ENCODE data around the gene PGPEP1. TPM values are rescaled to one million over a fixed set of nuclear protein-coding genes. Genes with fewer than 3 reads are reported as not detected.

PGPEP1 gene
- total and polyA plus RNA-seq, 10 of the 15 experiments (the other 5 are each of a cell fraction or from before 2014, with no cell fraction given): 13.8 to 39.4 (median 17.0) TPM

GRCh38 chr19:18299654-18300053 lies 40.7 kb upstream of the PGPEP1 start:
- DNase-seq (ENCODE audit: low read depth, low spot score) (no peak), FAIRE-seq (no peak), ATAC-seq (no peak)
- Histone ChIP-seq H3K4me3 (no peak overlapping the region), H2AFZ (ENCODE audit: control insufficient read depth, low read depth, low read length) (no peak overlapping the region), H3K27ac (ENCODE audit: control insufficient read depth, insufficient read depth) (no peak overlapping the region), H3K36me3 (ENCODE audit: control insufficient read depth in 2 of 2, insufficient read depth in 2 of 2, low read length in 1 of 2) (no peaks in the 10 kb centered on the region), H3K27me3 (replicated peaks in 1 of 2; ENCODE audit: control insufficient read depth in 2 of 2, insufficient read depth in 2 of 2, low read length in 1 of 2) (no peaks in the 10 kb centered on the region; a peak in 1 of 4 replicates), H3K4me2 (ENCODE audit: control insufficient read depth, insufficient read depth) (no peak overlapping the region), H3K4me1 (ENCODE audit: control insufficient read depth, insufficient read depth, low read length) (peaks cover 2% of the 10 kb centered on the region; the same call in 1 of the 2 replicates), H3K9ac (ENCODE audit: control insufficient read depth, insufficient read depth, low read length) (no peak overlapping the region), H3K9me3 (replicated peaks; ENCODE audit: control insufficient read depth, insufficient read depth, low read length) (no peaks in the 10 kb centered on the region; the same call in 2 of the 3 replicates), H4K20me1 (ENCODE audit: control insufficient read depth, insufficient read depth) (no peaks in the 10 kb centered on the region), H3K79me2 (ENCODE audit: control insufficient read depth, insufficient read depth, low read length) (peaks cover 11% of the 10 kb centered on the region)
- in situ Hi-C loops (cut with MboI): no loop called here
- WGBS (ENCODE audit: insufficient coverage, insufficient replicate concordance, low lambda C conversion rate, missing lambda C conversion rate): 86% methylated on average over 9 of the region's 9 CpGs
- TF ChIP-seq IKZF1 (conservative IDR thresholded peaks at IDR 0.05): no peak
- intact Hi-C loops (cut with micrococcal nuclease; ENCODE audit: unreplicated experiment): no loop called here
- BruUV-seq (replicated peaks): no TSS peak
- CTCF ChIA-PET: interaction anchor here (0.6 to 1.0 kb wide), 2 partner anchors 15 to 28 kb away, joined by 3 to 4 read pairs; no protein-coding TSS in a partner anchor
- RAD21 ChIA-PET (ENCODE audit: unreplicated experiment): no interaction called here
- POLR2A ChIA-PET: interaction anchor here (0.7 kb wide), 1 partner anchor 17 kb away, joined by 3 read pairs; no protein-coding TSS in a partner anchor
- SMC1A ChIA-PET (ENCODE audit: uncharacterized antibody, unreplicated experiment): interaction anchor here (0.7 to 1.1 kb wide), 2 partner anchors 19 to 27 kb away, joined by 3 read pairs; no protein-coding TSS in a partner anchor

- H3K36me3 ChIP-seq (ENCODE audit: control insufficient read depth in 2 of 2, insufficient read depth in 2 of 2, low read length in 1 of 2): no peaks in the 10 kb centered on the region
- CTCF ChIA-PET: interaction anchor here (2.6 to 5.3 kb wide), 2 partner anchors 9 to 21 kb away, joined by 10 to 122 read pairs; partner anchors contain the start of gene JUND
- SMC1A ChIA-PET (ENCODE audit: uncharacterized antibody, unreplicated experiment): no interaction called here
- H3K4me1 ChIP-seq (ENCODE audit: control insufficient read depth, insufficient read depth, low read length): peaks cover 13% of the 10 kb centered on the region
- intact Hi-C loops (cut with micrococcal nuclease; ENCODE audit: unreplicated experiment): no loop called here
- no peak overlapping the region for H3K4me2 ChIP-seq (ENCODE audit: control insufficient read depth, insufficient read depth)
- H3K79me2 ChIP-seq (ENCODE audit: control insufficient read depth, insufficient read depth, low read length): peaks cover 20% of the 10 kb centered on the region
- DNase-seq (ENCODE audit: low read depth, low spot score) (no peak), FAIRE-seq (no peak), ATAC-seq (no peak)
- no peaks in the 10 kb centered on the region for H3K27me3 ChIP-seq (replicated peaks in 1 of 2; ENCODE audit: control insufficient read depth in 2 of 2, insufficient read depth in 2 of 2, low read length in 1 of 2)
- H3K27ac ChIP-seq (ENCODE audit: control insufficient read depth, insufficient read depth): no peak overlapping the region
- BruUV-seq (replicated peaks): no TSS peak
- no peaks in the 10 kb centered on the region for H4K20me1 ChIP-seq (ENCODE audit: control insufficient read depth, insufficient read depth)
- 58% methylated on average over 17 of the region's 18 CpGs for WGBS (ENCODE audit: insufficient coverage, insufficient replicate concordance, low lambda C conversion rate, missing lambda C conversion rate)
- RAD21 ChIA-PET (ENCODE audit: unreplicated experiment): interaction anchor here (1.0 to 5.0 kb wide), 3 partner anchors 9 to 27 kb away, joined by 3 to 135 read pairs (median 13); partner anchors contain the start of gene JUND
- POLR2A ChIA-PET: interaction anchor here (0.5 to 5.8 kb wide), 5 partner anchors 10 to 108 kb away, joined by 3 to 196 read pairs (median 6); partner anchors contain the start of genes JUND and LSM4
- H3K9me3 ChIP-seq (replicated peaks; ENCODE audit: control insufficient read depth, insufficient read depth, low read length): no peaks in the 10 kb centered on the region
- H2AFZ ChIP-seq (ENCODE audit: control insufficient read depth, low read depth, low read length): no peak overlapping the region
- no peak overlapping the region for H3K9ac ChIP-seq (ENCODE audit: control insufficient read depth, insufficient read depth, low read length)
- in situ Hi-C loops (cut with MboI): no loop called here
- TF ChIP-seq KDM1A (IDR thresholded peaks at IDR 0.05; ENCODE audit: borderline replicate concordance): no peak
- no peak overlapping the region for H3K4me3 ChIP-seq
Observed at GRCh38 chr19:18300930-18301717, 39.3 kb upstream of the PGPEP1 start.
